GM23338 (cell line): ENCODE data around the gene KRTCAP2.
A peak's percentile ranks its signal among the peaks of the same experiment; 100 is the strongest.

Experiments used
- CREB1 ChIP-seq: fragments of 250-450 bp; sonication (Bioruptor Pico); IDR thresholded peaks from 2 replicates; pipeline ENCODE4 v1.5.0; 2020; ENCODE audit warnings: low read depth, mild to moderate bottlenecking, moderate library complexity
- CTCF ChIP-seq, 2 experiments: fragments of 200-600 bp in 1 of 2; sonication (generic) in 1 of 2; conservative IDR thresholded peaks; 2 replicates each; pipeline versions ENCODE4 v1.5.1 to v1.6.1; 2016 to 2017; ENCODE audit warnings: antibody characterized with exemption in 2 of 2, low read depth in 2 of 2, mild to moderate bottlenecking in 2 of 2, moderate library complexity in 1 of 2
- ETS1 ChIP-seq: IDR thresholded peaks from 2 replicates; pipeline ENCODE4 v1.6.1; 2016; ENCODE audit warnings: antibody characterized with exemption
- EZH2 ChIP-seq: fragments of 200-600 bp; sonication (generic); IDR thresholded peaks from one replicate; pipeline ENCODE4 v1.8.0; 2017; ENCODE audit warnings: antibody characterized with exemption, mild to moderate bottlenecking, low read depth; ENCODE audit not compliant: unreplicated experiment
- EZH2phosphoT487 ChIP-seq: fragments of 200-600 bp; sonication (generic); IDR thresholded peaks from one replicate; pipeline ENCODE4 v1.8.1; 2018; ENCODE audit warnings: antibody characterized with exemption; ENCODE audit not compliant: unreplicated experiment
- JUNB ChIP-seq: IDR thresholded peaks from one replicate; pipeline ENCODE4 v1.6.1; 2016; ENCODE audit warnings: antibody characterized with exemption; ENCODE audit not compliant: unreplicated experiment
- NANOG ChIP-seq: IDR thresholded peaks from 2 replicates; pipeline ENCODE4 v1.6.1; 2016; ENCODE audit warnings: antibody characterized with exemption, borderline replicate concordance
- POLR2AphosphoS5 ChIP-seq: IDR thresholded peaks from 2 replicates; pipeline ENCODE4 v1.6.1; 2016; ENCODE audit warnings: antibody characterized with exemption, low read depth
- REST ChIP-seq: IDR thresholded peaks from one replicate; pipeline ENCODE4 v1.6.1; 2018; ENCODE audit warnings: antibody characterized with exemption; ENCODE audit not compliant: unreplicated experiment
- STAT1 ChIP-seq: IDR thresholded peaks from one replicate; pipeline ENCODE4 v1.6.1; 2016; ENCODE audit warnings: antibody characterized with exemption; ENCODE audit not compliant: unreplicated experiment

GRCh38 chr1:155125946-155126555 lies 47.1 kb downstream of the KRTCAP2 start:
- no peak for TF ChIP-seq EZH2phosphoT487
- TF ChIP-seq CTCF (conservative IDR thresholded peaks at IDR 0.05; ENCODE audit: low read depth in 2 of 2) = no peak
- TF ChIP-seq REST = no peak
- peak; percentile 68 for TF ChIP-seq EZH2
- no peak for TF ChIP-seq CREB1
- TF ChIP-seq POLR2AphosphoS5 = no peak
- TF ChIP-seq NANOG = no peak
- no peak for TF ChIP-seq JUNB
- no peak for TF ChIP-seq ETS1
- no peak for TF ChIP-seq STAT1
